NCI-H524 (cell line): ENCODE data around the gene UNKL.
"Not testable (repeated sequence)": the region's sequence is repeated elsewhere in the genome, so short reads cannot be mapped to it uniquely, and the experiment has no call there.

ENCODE experiments used
- DNase-seq, 2 experiments: peaks; one replicate each; lab custom pipeline; 2025; lab: John Stamatoyannopoulos, UW

The UNKL gene

GRCh38 chr16:1445518-1446203, 31.2 kb upstream of the UNKL start:
- DNase-seq: no peak

- DNase-seq: no peak
Measured at GRCh38 chr16:1444730-1445517, 30.4 kb upstream of the UNKL start.

- DNase-seq: no peak
Measured at GRCh38 chr16:1443980-1444729, 29.7 kb upstream of the UNKL start, which contains the start of gene CCDC154. Gene CCDC154 (minus strand): TSS chr16:1444556. CDS start chr16:1444322, 234 bp downstream.

GRCh38 chr16:1443403-1443973, 29.0 kb upstream of the UNKL start:
- peak in 1 of 2 experiments; percentile 14 for DNase-seq

- no peak for DNase-seq
Measured at GRCh38 chr16:1442697-1443096, 28.2 kb upstream of the UNKL start.

GRCh38 chr16:1441391-1441829, 26.9 kb upstream of the UNKL start:
- DNase-seq: no peak

- DNase-seq: not testable (repeated sequence)
Measured at GRCh38 chr16:1439699-1440074, 25.2 kb upstream of the UNKL start.

- peak in 1 of 2 experiments; percentile 25 for DNase-seq
Measured at GRCh38 chr16:1439058-1439698, 24.7 kb upstream of the UNKL start.

GRCh38 chr16:1438229-1439057, 23.9 kb upstream of the UNKL start:
- no peak for DNase-seq

- peak in 1 of 2 experiments; percentile 56 for DNase-seq
Measured at GRCh38 chr16:1437606-1438005, 23.1 kb upstream of the UNKL start.

- DNase-seq: no peak
Measured at GRCh38 chr16:1436731-1437355, 22.3 kb upstream of the UNKL start.

GRCh38 chr16:1435921-1436697, 21.6 kb upstream of the UNKL start:
- DNase-seq: peak in 1 of 2 experiments; percentile 18

GRCh38 chr16:1434644-1435592, 20.4 kb upstream of the UNKL start:
- no peak for DNase-seq

- peak in 1 of 2 experiments; percentile 20 for DNase-seq
Measured at GRCh38 chr16:1433756-1434155, 19.3 kb upstream of the UNKL start.

GRCh38 chr16:1433263-1433560, 18.7 kb upstream of the UNKL start:
- no peak for DNase-seq

- no peak for DNase-seq
Measured at GRCh38 chr16:1432388-1433262, 18.1 kb upstream of the UNKL start.

GRCh38 chr16:1431497-1432270, 17.2 kb upstream of the UNKL start:
- DNase-seq: no peak
